Pons (tissue), 1 donor: ENCODE data around the gene ACP6.
A peak's percentile ranks its signal among the peaks of the same experiment; 100 is the strongest.
"Not testable (repeated sequence)": the region's sequence is repeated elsewhere in the genome, so short reads cannot be mapped to it uniquely, and the experiment has no call there.

ENCODE experiments used
- DNase-seq: peaks from one replicate; pipeline ENCODE4 v3.0.0-alpha.2; 2016; ENCODE audit warnings: low spot score

ACP6 gene

GRCh38 chr1:147670319-147671001 is at the start of gene ACP6:
TSS of gene ACP6 (minus strand) at chr1:147670524. CDS start at chr1:147670048, 476 bp downstream.
- peak; percentile 97 for DNase-seq

DNA sequence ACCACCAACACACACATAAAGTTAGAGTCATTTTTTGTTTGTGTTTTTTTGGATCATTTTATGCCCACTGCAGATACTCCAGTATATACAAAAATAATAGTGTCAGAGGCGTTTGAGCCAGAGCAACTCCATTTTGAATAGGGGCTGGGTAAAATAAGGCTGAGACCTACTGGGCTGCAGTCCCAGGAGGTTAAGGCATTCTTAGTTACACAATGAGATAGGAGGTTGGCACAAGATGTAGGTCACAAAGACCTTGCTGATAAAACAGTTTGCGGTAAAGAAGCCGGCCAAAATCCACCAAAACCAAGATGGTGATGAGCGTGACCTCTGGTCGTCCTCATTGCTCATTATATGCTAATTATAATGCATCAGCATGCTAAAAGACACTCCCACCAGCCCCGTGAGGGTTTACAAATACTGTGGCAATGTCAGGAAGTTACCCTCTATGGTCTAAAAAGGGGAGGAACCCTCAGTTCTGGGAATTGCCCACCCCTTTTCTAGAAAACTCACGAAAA is 49.4 kb upstream of the ACP6 start:
- DNase-seq, result no peak

DNA sequence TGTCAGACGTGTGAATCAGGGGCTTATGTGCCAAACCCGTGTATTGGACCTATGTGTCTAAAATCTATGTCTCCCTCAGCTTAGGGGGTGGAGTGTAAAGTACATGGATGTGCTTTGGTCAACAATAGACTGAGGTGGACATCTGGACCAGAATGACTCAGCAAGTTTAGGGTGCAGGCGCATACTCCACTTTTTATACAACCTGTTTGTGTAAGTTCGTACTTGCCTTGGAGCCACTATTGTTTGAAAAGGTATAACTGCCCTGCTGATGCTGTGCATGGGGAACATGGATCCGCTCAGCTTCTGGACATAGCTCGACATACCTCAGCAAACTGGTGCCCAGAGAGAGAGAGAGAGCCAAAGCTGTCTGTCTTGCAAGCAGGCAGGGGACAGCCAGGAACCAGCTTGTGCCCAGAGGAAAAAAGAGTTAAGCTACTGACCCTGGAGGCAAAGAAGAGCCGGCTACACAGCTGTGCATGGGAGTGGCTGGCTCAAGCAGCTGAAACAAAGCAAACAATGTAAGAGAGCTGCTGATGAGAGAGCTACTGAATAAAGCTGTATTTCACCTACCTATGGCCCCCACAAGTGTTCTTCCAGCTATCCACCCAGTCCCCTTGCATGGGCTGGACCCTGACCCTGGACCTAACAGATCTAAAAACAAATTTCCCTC is 48.8 kb upstream of the ACP6 start:
- DNase-seq, result no peak

DNA sequence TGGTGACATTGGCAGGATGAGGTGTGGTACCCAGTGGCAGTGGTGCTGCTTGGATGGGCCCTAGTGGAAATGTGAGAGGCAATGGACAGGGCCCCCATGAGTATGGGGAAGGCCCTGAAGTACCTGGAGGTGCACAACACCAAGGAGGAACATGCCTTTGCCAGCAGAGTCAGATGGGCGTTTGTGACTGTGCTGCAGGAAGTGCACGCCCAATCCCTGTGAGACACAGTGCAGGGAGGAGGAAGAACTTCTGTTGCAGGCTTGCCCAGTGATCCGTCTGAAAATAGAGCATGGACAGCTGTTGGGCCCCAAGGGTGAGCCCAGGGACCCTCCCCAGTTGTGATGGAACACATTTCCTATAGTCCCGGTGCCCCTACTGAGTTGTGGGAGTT is 47.4 kb upstream of the ACP6 start:
- no peak for DNase-seq

- no peak for DNase-seq
Observed at GRCh38 chr1:147717051-147717705, 46.9 kb upstream of the ACP6 start.

DNA sequence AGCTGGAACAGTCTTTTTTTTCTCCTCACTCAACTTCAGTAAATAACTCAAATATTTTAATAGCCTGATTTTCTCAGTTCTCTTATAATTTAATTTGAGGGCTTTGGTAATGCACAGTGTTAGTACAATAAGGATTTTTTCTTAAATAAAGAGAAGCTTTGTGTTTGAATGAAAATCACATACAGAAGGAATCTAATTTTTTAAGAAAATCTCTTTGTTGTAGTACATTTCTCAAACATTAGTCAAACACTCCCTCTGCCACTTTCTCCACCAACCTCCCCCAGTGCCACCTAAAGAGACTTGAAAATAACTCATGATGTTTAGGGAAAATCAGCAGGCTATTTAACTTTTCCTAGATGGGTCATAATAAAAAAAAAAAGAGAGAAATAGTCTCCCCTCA is 42.3 kb upstream of the ACP6 start:
- no peak for DNase-seq

DNA sequence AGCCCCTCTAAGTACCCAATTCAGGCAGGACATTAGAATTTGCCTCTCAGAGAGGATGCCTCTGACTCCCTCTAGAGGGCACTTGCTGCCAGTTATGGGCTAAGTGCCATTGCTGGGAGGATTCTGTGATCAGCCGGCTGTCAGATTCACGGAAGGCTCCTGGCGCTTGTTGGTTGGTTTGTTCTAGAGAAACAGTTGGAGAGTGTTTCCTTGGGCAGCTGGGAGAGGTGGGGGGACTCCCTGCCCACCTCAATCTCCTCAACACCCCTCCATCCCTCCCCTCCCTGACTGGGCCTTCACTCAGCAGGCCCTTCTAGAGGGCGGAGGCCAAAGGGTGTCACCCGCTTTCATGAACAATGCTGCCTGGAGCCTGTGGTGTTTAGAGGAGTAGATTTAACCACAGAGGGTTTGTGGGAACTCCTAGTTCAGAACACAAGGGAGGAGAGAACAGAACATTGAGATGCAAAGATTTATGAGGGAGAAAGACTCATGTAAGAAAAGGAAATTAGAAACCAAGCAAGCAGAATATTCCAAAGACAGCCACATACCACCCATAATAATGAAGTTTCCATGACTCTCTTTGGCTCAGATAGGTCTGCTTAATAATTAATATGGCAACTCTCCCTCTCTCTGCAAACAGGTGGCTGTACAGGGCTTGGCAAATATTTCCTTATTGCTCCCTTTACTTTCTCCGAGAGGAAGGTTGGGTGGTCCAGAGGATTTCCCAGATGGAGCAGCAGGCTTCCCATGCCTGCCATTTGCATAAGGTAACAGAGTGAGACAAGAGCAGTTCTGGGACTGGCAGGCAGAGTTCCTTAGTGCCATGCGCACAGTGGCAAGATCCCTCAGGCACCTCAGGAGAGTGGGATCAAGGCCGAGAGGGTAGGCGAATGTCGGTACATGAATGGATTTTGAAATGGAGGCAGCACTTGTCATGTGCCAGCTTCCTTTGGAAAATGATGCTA is 30.0 kb upstream of the ACP6 start:
- DNase-seq, result peak; percentile 81

DNA sequence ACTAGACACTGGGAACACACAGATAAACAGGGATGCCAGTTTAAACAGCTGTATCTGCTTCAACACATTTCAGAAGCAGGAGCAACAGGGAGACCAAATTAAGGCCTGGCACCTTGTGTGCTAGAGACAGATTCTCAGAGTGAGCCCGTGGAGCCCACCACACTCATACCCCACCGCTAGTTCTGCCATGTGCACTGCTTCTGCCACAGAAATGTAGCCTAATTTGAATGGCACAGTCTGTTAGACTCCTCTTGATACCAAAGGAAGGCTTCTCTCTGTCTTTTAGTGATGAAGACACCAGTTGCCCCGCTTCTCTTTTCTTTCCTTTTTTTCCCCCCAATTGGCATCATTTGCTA is 29.3 kb upstream of the ACP6 start:
- DNase-seq, result no peak

DNA sequence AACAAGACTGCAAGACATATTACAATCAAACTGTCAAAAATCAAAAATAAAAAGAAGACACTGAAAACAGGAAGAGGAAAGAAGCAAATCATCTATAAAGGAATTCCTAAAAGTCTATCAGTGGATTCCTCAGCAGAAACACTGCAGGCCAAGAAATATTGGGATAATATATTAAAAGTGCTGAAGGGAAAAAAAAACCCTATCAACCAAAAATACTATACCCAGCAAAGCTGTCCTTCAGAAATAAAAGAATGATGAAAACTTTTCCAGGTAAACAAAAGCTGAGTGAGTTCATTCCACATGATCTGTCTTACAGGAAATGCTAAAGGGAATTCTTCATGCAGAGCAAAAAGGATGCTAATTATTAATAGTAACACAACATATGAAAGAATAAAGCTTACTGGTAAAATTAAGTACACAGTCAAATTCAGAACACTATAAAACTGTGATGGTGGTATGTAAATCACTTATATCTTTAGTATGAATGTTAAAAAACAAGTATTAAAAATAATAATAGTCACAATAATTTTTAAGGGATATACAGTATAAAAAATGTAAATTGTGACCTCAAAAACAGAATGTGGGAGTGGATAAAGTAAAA is 12.9 kb upstream of the ACP6 start:
- DNase-seq, result no peak

- not testable (repeated sequence) for DNase-seq
Observed at GRCh38 chr1:147680608-147681235, 10.4 kb upstream of the ACP6 start.

DNA sequence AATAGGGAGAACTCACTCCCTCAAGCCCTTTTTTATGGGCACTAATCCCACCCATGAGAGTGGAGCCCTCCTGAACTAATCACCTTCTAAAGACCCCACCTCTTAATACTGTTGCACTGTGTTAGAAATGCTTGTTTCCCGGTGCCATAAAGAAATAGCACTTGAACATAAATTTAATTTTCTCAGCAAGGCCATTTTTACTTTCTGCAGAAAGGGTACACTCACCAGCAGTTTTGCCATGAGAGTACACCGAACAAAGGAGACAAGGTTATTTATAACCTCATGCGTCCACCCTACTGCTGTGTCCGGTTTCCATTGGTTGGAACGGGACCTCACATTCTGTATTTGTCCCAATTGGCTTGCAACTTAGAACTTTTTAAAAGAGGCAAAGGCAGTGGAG is 7.4 kb upstream of the ACP6 start:
- DNase-seq, result not testable (repeated sequence)

DNA sequence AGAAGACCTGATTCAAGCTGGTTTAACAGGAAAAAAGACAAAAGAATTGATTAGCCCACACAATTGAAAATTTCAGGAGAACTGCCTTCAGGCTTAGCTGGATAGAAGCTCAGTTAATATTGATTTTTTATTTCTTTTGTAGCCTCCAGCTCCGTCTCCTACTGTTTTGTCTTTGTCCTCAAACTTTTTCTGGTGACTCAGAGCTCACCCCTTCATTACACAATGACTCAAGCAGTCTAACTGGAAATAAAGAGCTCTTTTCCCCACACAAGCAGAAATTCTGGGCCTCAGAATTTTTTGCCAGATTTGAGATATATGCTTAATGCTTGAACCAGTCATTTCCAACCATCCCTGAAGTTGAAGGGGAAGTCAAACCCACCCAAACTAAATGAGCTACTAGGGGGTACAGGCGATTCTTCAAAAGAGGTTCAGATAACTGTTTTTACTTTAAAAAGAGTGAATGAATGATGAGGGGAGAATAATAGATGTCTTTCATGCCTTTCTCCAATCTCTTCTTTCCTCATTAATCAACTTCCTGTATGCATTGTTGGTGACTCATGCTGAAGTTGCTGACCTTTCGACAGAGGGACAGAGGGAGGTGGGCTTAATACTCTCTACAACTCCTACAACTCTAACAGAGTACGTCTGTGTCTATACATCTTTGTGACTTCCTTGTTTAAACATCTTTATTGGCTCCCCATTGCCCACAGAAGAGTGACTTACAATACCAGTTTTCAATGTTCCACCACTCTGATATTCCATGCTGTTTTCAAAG is 6.2 kb upstream of the ACP6 start:
- no peak for DNase-seq

- no peak for DNase-seq
Observed at GRCh38 chr1:147673816-147674215, 3.5 kb upstream of the ACP6 start.

DNA sequence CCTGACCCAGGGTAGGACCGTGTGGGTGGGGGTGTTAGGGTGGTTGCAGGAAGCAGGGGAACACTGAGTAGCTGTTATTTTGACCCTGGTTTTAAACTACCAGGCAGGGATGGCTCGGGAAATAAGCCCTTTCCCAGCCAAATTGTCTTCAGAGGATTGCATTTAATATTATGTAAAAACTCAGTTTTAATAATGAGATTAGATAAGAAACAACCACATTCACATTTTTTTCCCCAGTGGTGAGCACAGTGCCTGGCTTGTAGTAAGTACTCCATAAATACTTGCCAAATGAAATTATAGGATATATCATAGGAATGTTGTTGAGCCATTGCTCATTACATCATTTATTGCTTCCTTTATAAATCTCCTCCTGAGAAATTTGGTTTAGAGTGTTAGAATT is 3.1 kb upstream of the ACP6 start:
- no peak for DNase-seq

DNA sequence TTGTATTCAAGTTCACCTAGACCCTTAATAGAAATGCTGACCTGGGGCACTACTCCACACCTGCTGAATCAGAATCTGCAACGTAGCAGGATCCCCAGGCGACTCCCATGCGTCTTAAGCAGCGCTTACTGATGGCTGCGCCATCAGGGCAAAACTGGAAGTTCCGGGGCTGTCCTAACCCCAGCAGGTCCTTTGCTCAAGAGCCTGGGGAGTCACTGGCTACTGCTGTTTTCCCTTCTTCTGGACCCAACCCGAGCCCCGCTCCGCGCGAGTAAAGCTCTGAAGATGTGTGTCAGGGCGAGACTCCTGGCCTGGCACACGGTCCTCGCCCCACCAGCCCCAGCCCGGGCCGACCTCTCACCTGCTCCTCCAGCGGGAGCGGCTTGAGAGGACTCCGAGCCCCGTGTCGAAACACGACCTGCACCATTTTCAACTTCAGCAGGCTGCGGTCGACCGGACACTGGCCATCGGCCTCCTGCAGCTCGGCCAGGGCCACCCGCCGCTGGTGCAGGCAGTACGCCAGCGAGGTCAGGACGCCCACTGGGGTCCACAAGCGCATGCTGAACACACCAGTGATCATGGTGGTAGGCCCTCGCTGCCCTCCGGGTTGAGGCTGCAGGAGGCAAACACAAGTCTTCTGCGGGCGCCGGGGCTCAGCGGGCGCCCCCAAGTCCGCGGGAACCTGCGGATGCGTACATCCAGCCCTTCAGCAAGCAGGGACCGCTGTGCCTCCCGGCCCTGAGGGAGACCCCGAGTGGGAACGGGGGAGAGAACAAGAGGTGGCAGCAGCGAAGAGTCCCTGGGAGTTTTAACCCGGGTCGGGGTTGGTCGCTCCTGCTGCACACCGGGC is 630 bp downstream of the ACP6 start:
- peak; percentile 17 for DNase-seq

DNA sequence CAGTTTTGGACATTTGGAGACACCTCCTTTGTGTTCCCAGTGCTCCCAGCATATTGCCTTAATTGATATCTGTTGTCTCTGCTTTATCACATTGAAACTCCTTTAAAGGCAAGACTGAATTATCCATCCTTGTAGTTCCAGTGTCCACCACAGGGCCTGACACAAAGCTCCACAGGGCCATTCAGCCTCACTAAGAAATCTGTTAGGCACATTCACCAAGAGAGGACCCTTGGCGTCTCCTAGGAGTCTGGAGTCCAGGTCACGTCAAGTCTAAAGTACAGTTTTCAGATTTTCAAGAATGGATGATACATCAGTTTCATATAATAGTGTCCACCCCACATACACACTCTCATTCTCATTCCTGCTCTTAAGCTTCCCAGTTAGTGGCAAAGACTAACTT is 4.8 kb downstream of the ACP6 start:
- no peak for DNase-seq

DNA sequence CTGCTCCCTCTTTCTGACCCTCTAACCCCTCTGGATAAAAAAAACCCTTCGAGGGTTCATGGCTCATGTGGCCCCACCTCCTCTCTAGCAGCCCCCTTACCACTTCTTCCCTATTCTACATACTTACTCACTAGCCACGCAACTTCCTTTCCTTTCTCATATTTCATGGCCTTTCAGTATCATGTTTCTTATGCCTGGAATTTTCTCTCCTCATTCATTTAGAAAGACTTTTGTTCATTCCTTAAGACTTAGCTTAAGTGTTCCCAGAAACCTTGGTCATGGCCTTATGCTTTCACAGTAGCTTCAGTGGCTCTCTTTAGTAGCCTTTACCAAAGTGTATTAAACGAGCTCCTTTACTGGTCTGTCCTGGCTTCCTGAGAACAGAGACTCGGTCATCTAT is 6.1 kb downstream of the ACP6 start:
- DNase-seq, result no peak

GRCh38 chr1:147654511-147654910 is 15.8 kb downstream of the ACP6 start:
- no peak for DNase-seq

- DNase-seq, result no peak
Observed at GRCh38 chr1:147652306-147652705, 18.0 kb downstream of the ACP6 start.
